GM18507 (cell line): Measurements from ENCODE around the gene NACC2.

ENCODE experiments used
- DNase-seq: peaks from one replicate; pipeline ENCODE4 v3.0.0; 2011; ENCODE audit warnings: low read depth; ENCODE audit not compliant: insufficient read length; ENCODE audit errors: extremely low spot score
- FAIRE-seq: peaks from 2 replicates; lab custom pipeline; 2011; peaks lifted over from hg19 to GRCh38; lab: Jason Lieb, UNC

Gene NACC2

DNA sequence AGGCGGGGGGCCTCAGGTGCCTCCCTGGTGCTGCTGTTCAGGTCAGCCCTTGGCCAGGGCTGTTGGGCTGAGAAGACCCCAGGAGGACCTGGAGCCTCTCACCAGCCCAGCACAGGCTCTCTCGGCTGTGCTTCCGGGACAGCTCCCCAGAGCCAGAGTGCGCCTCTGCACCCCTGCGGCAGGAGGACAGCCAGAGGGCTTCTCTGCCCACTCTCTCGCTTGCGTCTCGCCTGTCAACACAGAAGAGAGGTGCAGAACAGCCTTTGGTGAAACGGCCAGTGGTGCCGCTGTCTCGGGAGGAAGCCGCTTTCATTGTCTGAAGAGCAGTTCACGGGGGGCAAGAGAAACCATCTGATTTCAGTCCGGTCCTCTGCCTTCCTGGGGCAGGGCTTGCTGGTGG lies 3.8 kb upstream of the NACC2 start:
- DNase-seq: no peak
- FAIRE-seq: no peak

DNA sequence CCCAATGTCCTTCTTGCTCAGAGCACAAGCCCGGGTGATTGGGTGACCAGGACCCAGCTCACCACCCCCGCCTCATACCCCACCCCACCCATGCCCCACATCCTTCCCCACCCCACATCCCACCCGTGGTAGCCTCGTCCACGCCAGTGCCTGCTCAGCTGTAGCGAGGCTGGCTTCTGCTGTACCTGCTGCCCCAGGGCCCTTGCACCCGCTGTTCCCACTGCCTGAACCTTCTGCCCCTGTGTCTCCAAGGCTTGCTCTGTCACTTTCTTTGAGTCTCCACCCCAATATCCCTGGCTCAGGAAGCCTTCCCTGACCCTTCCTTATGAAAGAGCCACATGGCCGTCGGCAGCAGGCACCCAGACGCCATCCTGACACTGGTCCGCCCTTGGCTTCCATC lies 3.1 kb upstream of the NACC2 start:
- no peak for FAIRE-seq
- no peak for DNase-seq

DNA sequence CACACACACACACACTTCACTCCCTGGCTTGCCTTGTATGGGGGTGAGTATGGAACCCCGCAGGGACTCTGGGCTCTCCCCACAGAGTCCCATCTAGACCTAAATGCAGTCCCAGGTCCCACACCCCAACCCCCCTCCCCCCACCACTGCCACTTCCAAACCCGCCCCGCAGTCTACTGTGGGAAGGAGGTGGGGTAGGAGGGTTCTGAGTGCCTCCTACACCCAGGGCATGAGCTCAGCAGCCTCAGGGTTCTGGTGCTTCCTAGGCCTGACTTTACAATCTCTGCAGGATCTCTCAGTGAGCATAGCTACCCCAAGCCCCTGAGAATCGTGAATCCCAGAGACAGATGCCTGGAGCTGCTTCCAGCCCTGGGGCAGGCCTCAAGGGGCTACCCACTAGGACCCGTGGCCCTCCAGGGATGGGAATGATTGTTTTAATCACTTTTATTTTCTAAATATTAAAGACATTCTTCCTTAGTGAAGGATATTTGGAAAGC lies 1.5 kb upstream of the NACC2 start:
- no peak for FAIRE-seq

DNA sequence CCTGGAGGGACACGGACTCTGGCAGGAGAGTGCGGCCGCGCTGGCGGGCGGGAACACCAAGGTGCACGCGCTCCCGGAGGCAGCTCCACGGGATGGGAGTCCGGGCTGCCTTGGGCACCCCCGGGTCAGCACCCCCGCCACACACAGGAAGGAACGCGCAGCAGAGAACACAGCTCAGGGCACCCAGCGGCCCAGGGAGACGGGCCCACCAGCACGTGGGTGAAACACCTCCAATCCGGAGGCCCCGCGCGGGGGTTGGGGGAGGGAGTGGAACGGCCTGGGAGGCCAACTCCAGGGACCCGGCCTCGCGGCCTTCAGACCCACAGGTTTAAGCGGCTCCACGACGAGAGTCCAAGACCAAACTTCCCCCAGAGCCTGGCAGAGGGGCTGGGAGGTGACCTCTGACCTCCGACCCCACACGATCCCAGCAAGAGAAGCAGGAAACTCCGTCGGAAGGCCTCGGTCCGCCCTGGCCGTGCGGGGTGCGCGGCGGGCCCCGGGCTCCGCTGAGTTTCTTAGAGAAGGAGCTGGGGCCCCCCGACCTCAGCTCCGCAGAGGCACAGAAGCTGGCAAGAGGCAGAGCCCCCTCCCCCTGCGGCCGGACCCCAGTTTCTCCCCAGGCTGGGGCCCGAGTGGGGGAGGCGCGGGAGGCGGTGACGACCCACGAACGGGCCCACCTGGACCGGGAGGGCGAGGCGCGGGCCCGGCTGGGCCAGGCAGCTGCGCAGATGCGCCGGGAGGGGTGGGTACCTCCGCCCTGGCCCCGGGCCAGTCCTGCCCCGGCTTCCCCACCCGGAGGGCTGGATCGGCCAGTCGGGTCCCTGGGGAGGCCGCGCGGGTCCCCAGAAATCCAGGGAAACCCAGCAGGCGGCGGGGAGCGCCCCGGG lies 851 bp downstream of the NACC2 start:
- DNase-seq (no peak), FAIRE-seq (no peak)

More for the DNA sequence above, 1.5 kb upstream of the NACC2 start:
- DNase-seq: no peak

DNA sequence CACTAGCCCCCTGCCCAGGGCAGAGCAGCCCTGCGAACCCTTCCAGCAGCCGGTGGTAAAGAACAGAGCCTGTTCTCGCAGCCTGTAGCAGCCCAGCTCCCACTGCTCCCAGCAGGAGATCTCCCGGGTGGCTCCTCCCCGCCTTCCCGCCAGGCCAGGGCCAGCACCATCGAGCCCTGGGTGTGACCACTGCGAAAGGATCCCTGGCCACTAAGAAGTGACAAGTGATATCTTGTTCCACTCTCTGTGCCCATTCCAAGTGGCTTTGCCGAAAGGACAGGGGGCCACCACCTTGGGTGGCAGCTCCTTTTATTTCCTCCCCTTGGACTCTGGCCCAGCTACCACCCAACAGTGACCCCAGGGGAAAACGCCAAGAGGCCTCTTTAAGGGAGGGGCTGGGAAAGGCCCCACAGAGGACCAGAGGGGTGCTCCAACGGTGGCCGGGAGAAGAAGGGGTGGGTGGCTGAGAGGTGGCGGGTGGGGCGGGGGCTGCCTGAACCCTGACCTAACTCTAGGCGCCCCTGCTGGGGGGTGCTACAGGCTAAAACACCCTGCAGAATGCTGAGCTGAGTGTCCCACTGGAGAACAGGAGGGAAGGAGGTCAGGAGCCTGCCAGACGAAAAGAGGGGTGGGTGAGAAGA lies 1.6 kb downstream of the NACC2 start:
- no peak for FAIRE-seq
- no peak for DNase-seq

DNA sequence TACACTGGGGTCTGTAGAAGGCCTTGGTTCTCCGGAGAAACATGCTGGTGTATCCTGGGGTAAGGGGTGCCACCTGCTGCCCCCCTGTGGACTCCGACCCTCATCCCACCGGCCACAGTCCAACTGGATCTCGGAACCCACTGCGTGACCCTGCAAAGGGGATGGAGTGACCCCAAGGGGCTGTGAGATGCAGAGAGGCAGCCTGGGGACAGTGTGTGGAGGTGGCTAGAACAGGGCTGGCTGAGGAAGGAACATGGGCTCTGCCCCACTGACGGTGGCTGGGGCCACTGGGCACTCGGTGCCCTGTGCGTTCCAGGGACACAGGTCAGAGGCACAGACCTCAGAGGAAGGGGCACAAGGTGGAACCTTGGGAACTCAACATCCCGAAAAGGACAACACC lies 2.3 kb downstream of the NACC2 start:
- FAIRE-seq: no peak
- DNase-seq: no peak

DNA sequence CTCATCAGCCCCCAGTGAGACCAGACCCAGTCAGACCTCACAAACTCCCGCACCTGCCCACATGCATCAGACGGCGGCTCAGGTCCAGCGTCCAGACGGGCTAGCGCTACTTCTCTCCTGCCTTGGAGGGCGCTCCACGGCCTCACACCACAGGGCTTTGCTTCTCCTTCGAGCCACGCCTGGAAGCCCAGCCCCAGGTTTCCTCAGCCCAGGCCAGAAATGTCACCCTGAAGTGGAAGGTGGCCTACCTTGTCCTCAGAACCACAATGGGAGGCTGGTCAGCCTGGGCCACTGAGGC lies 2.8 kb downstream of the NACC2 start:
- DNase-seq (no peak), FAIRE-seq (no peak)

DNA sequence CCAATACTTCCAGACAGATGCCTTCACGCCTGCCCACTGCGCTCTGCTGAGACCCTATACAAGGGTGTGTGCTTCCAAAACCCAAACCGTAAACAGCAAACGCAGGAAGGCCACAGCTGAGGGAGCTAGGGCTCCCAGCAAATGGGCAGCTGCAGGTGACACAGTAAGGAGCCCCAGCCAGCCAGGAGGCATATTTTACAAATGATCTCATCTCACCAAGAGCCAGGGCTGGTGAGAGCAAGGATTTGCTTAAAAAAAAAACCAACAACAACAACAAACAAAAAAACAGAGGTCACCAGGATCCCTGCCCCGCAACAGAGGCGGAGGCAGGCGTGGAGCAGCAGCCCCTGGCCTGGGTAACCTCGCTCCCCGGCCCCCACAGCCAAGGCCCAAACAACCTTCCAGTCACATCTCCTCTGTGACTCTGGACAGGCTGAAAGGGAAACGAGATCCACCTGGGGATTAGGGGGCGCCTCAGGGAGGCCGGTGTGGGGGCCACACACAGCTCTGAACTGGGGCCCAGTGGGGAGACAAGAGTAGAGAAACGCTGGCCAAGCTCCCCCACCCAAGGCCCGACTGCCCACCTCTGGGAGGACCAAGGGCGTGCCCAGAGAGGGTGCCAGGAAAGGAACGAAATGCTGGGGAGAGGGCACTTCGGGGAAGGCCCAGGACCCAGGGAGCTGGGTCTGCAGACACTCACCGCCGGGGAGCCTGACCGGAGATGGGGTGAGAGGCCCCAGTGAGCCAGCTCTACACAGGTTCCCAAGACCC lies 3.3 kb downstream of the NACC2 start:
- no peak for FAIRE-seq

DNA sequence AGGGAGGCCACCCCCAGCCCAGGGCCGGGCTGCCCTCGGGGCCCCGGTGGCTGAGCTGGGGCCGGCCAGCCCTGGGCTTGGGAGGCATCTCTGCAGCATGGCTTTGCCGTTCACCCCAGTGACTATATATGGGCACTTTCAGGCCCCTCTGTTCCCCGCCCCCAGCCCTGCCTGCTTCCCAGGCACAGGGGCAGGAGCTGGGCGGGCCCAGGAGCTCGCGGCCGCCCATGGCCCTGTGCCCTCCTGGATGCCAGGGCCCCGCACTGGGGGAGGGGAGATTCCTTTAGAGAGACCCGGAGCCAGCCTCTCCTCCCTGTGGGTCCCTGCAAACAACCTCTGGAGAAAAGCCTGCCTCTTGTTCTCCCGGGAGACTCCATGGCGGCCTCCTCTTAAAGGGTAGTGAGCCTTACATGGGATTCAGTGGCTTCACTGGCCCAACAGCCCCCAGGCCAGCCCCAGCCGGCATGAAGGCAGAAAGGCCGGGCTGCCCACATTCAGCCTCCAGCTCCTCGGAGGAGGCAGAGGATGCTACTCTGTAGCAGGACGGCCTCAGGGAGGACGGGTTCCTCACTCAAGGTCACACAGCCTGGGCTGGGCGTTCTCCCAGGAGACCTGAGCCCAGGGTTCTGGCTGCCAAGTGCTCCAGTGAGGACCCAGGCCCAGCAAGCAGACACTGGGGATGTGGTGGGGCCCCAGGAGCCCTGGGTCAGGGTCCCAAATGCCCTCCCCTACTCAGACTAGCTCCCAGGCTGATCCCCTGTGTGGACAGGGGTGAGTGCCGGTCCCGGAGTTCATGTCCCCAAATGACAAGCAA lies 4.1 kb downstream of the NACC2 start:
- FAIRE-seq (no peak), DNase-seq (no peak)

More for the DNA sequence above, 3.3 kb downstream of the NACC2 start:
- no peak for DNase-seq

DNA sequence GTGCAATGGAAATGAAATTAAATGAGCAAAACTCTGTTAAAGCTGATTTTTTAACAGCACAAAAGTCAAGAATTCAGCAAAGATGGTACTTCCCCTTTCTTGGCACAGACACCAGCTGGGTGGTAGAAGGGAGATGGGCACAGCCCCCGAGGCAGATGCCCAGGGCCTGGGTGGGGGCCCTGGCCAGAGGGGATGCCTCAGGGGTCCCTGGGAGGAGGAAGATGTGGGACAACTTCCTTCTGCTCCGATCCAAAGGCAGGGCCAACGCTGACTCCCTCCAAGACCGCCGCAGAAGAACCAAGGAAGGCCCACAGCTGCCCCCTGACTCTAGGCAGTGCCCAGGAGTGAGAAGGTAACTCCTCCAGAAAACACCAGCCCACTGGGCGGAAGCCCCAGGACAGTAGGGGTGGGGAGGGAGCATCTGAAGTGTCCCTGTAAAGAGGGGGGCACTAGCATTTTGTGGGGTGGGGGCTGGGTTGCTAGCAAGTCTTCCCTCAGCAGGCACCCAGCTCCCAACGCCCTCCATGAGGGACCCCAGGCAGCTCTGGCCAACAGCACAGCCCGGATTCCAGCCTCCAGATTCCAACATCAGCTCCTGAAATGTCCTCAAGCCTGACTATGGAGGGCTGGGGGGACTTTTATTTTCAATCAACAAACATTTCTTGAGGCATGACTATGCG lies 4.9 kb downstream of the NACC2 start:
- DNase-seq: no peak
- no peak for FAIRE-seq

DNA sequence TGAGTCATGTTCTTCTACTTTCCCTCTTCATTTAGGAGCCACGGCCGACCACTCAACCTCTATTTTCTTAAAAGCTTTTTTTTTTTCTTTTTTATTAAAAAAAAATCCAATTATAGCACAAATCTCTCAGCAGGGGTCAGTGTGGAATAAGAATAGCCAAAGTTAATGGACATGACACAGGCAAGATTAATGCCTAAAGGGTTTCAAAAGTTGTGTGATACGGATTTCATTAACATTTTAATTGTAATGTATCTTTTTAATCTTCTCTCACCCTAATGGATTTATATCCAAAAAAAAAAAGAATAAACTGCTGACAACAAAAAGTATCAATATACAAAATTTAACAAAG lies 5.4 kb downstream of the NACC2 start:
- DNase-seq (no peak), FAIRE-seq (peak; percentile 58)

DNA sequence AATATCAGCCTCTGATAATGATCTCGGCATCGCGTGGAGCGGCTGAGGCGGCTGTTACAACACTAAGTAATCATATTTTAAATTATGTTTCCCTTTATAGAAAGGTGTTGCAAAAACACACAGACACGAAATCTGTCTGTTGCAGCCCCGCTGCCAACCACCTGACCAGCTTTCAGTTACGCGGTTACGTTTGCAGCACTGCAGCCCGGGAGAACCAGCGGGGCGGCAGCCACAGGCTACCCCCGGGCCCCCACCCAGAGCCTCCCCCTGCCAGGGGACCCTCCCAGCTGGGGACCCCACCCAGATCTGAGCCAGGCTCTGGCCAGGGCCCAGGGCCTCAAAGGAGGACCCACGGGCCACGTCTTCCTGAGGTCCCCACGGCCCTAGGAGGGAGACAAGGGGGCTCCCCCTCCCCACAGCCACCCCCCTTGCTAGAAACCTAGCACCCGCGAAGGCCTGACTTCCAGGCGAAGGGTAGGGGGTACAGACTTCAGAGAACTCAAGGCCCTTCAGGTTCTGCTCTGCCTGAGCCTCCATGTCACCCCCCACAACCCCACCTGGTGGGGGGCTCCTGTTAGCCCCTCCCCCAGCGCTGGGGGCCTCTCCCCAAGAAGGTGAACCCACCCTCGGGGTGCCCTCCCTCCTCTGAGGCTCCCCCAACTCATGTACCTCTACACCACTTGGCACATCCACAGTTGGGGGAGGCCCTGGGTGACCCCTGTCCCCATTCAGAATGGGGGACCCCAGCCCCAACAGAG lies 6.0 kb downstream of the NACC2 start:
- no peak for DNase-seq
- no peak for FAIRE-seq

DNA sequence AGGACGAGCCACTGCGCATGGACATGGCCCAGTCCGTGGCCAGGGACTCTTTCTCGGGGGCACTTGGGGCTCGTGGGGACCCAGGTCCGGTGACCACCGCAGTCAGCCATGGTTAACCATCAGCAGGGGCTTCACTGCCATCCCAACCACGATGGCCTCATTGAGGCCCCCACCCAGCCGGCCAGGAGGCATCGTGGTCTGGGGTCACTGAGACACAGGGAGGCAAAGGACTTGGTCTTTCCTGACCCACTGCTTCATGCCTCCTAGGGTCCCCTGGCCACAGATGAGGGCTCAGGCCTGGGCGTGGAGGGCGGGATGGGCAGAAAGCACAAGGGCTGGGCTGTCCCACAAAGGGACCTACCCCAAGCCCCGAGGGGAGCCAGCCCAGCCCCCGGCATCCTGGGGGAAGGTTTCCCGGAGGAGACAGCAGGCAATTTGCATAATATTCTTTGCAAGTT lies 6.6 kb downstream of the NACC2 start:
- no peak for FAIRE-seq
- DNase-seq: no peak

DNA sequence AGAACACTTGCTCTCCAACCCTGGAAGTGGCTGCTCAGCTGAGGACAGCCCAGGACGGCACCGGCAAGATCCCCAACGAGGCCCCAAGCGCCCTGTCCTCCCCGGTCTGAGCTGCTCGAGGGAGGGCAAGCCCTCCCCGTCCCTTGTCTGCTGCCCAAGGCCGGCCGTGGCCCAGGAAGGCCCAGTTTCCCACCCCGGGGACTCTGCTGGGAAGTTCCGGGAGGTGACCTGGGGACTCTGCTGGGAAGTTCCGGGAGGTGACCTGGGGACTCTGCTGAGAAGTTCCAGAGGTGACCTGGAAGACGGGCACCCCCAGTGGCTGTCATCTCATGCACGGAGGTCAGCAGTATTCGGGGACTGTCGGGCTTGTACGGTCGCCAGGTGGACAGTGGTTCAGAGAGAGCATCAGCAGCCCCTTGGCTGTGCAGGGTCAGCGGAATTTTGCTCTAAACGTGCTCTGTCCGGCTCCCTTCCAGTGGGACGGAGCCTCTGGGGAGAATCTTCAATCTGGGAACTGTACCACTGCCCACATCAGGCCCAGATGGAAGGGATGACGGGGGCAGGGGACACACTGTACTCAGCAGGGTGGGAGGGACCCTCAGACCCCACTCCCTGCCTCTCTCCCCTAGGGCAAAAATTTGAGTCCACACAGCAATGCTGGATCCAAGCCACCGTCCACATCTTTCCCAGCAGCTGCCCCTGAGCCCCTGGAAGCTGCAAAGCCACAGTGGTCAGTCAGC lies 7.2 kb downstream of the NACC2 start:
- FAIRE-seq: no peak
- no peak for DNase-seq

DNA sequence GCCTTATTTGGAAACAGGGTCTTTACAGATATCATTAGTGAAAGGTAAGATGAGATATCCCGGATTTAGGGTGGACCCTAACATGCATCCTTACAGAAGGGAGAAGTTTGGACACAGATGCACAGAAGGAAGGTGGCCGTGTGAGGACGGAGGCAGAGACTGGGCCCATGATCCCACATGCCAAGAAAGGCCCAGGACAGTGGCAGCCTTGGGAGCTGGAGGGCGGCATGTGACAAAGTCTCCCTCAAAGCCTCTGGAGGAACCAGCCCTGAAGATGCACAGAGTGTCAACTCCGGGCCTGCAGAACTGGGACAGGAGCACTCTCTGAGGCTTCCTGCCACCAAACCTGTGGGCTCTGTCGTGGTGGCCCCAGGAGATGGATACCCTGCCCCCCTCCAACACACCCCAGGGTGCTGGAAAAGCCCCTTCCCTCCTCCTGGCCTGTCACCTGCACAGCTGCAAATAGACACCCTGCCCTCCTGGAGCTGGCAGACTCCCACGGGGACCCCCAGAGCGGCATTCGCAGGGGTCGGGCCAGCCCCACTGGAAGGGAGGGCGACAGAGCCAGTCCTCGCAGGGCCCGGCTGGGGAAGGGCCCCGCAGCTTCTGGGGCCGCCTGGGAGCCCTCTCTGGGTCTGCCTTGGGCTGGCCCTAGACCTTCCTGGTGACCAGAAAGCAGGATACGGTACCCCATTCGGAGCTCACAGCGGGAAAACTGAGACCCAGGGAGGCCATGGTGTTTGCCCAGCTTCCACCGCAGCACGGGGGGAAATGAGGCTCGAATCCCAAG lies 7.9 kb downstream of the NACC2 start:
- FAIRE-seq (no peak), DNase-seq (no peak)

DNA sequence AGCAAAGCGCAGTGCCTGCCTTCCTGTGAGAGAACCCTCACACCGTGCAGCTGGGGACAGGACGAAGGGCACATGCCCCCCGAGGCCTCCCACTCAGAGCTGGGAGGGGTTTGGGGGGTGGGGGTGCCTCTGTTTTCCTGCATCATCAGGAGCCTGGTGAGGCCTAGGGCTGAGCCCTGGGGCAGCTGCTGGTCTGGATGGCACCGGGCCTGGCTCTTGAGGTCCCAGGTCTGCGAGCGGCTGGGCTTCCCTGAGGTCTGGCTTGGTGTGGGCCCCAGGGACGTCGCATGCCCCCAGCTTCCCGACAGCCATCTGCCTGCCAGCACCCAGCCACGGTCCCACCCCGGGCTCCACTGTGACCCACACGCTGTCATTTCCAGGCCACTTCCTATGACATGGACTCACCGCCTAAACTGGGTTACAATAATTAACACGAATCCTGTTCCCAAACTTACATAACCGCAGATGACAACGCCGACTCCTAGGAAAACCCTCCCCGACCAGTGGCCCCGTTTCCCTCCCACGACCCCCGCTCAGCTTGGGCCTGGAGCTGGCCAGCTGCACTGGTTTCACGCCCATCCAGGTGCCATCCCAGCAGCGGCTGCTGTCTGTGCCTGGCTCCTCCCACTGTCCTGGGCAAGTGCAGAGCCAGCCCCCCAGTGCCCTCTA lies 8.7 kb downstream of the NACC2 start:
- DNase-seq: no peak
- FAIRE-seq: no peak
